LNCAP (cell line): ENCODE results near the gene MMP11.
A peak's percentile ranks its signal among the peaks of the same experiment; 100 is the strongest.

Experiments
- CTCF ChIP-seq: fragments of 450-650 bp; IDR thresholded peaks from 2 replicates; pipeline ENCODE4 v1.5.1; 2017; ENCODE audit warnings: mild to moderate bottlenecking

The MMP11 gene, protein sequence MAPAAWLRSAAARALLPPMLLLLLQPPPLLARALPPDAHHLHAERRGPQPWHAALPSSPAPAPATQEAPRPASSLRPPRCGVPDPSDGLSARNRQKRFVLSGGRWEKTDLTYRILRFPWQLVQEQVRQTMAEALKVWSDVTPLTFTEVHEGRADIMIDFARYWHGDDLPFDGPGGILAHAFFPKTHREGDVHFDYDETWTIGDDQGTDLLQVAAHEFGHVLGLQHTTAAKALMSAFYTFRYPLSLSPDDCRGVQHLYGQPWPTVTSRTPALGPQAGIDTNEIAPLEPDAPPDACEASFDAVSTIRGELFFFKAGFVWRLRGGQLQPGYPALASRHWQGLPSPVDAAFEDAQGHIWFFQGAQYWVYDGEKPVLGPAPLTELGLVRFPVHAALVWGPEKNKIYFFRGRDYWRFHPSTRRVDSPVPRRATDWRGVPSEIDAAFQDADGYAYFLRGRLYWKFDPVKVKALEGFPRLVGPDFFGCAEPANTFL

GRCh38 chr22:23772649-23773473 is at the start of gene MMP11:
Gene MMP11 (plus strand): TSS chr22:23772849. CDS start chr22:23772871, 22 bp downstream.
- peak; percentile 38; the same call in 1 of the 2 replicates for TF ChIP-seq CTCF

GRCh38 chr22:23737696-23738095 is 35.0 kb upstream of the MMP11 start:
- TF ChIP-seq CTCF, result no peak

DNA sequence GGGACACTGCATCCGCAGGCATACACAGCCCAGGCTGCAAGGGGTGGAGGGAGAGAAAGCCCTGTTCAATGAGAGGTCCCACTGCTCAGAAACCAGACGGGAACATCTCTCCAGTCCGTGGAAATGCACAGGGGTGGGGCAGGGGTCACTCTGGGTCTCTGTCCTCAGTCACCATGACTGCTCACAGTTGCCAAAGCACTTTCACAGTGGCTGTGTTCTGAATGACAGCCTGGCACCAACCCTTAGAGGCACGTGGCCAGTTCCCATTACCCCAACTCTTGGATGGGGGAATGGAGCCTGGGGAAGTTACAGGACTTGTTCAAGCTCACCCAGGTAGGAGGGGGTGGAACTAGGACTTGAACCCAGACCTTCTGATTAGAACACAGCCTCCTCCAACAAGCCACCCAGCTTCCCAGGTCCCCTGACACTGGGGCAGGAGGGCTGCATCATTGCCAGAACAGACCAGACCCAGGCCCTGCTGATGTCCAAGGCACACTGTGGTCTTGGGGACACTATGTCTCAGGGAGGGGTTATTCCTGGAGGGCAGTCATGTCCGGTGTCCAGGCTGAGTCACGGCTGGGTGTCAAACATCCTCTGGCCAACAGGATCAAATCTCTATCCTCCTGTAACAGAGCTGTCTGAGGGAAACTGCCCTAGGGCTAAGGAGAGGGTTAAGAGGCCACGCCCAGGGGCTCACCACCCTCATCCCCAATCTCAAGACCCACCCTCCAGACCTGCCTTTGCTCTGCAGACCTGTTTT is 30.0 kb upstream of the MMP11 start:
- no peak for TF ChIP-seq CTCF

DNA sequence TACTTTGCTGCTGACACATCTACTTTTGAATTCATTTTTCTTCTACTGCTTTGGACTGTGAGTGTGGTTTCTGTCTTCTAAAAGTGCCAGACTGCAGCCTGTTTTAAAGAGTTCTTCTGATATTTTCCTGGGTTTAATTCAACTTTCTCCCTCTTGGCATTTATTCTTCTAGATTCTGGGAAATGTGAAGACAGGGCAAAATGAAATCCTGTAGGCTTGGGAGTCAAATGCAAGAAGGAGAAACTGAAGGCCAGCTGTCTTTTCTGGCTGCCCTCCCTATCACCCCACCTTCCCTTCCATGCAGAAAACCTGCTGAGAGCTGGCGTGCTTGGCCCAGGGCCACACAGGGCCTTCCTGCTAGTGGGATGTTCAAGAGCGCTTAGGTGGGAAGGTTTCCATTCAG is 29.3 kb upstream of the MMP11 start:
- no peak for TF ChIP-seq CTCF

DNA sequence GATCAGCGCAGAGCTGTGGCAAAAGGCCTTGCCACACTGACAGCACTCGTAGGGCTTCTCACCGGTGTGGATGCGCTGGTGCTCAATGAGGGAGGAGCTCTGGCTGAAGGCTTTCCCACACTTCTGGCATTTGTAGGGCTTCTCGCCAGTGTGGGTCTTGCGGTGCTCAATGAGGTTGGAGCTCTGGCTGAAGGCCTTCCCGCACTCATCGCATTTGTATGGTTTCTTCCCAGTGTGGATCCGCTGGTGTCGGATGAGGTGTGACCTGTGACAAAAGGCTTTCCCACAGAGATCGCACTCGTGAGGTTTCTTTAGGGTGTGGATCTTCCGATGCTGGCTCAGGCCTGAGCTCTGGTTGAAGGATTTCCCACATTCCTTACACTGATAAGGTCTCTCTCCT is 28.6 kb upstream of the MMP11 start:
- TF ChIP-seq CTCF, result no peak

- TF ChIP-seq CTCF, result no peak
Observed at GRCh38 chr22:23744485-23744884, 28.2 kb upstream of the MMP11 start.

GRCh38 chr22:23745791-23746190 is 26.9 kb upstream of the MMP11 start:
- no peak for TF ChIP-seq CTCF
